Smooth muscle cell (in vitro differentiated cells): ENCODE results near the gene RGS7. TPM values are rescaled to one million over a fixed set of nuclear protein-coding genes. Genes with fewer than 3 reads are reported as not detected.

Source experiments
- DNase-seq: peaks from one replicate; lab custom pipeline; 2025; ENCODE audit not compliant: unreplicated experiment; lab: John Stamatoyannopoulos, UW
- H2AFZ ChIP-seq: fragments of 200-600 bp; sonication (generic); 2 replicates; pipeline ENCODE4 v1.6.0; 2016; ENCODE audit warnings: antibody characterized with exemption, low read depth, mild to moderate bottlenecking
- H3F3A ChIP-seq: fragments of 200-600 bp; sonication (generic); 2 replicates; pipeline ENCODE4 v1.6.0; 2017; ENCODE audit warnings: antibody characterized with exemption, low read depth
- H3K27ac ChIP-seq: fragments of 200-600 bp; sonication (generic); 2 replicates; pipeline ENCODE4 v1.5.1; 2016; ENCODE audit warnings: low read depth, mild to moderate bottlenecking
- H3K27me3 ChIP-seq: fragments of 200-600 bp; sonication (generic); 2 replicates; pipeline ENCODE4 v1.6.1; 2016; ENCODE audit warnings: low read depth, mild to moderate bottlenecking
- H3K36me3 ChIP-seq: fragments of 200-600 bp; sonication (generic); 2 replicates; pipeline ENCODE4 v1.5.1; 2016; ENCODE audit warnings: low read depth
- H3K4me1 ChIP-seq: fragments of 200-600 bp; sonication (generic); 2 replicates; pipeline ENCODE4 v1.5.1; 2016; ENCODE audit warnings: low read depth
- H3K4me2 ChIP-seq: fragments of 200-600 bp; sonication (generic); 2 replicates; pipeline ENCODE4 v1.6.0; 2016; ENCODE audit warnings: mild to moderate bottlenecking
- H3K4me3 ChIP-seq: fragments of 200-600 bp; sonication (generic); 2 replicates; pipeline ENCODE4 v1.5.1; 2016; ENCODE audit warnings: mild to moderate bottlenecking
- H3K79me2 ChIP-seq: fragments of 200-600 bp; sonication (generic); 2 replicates; pipeline ENCODE4 v1.6.0; 2016; ENCODE audit warnings: low read depth, mild to moderate bottlenecking
- H3K9ac ChIP-seq: fragments of 200-600 bp; sonication (generic); 2 replicates; pipeline ENCODE4 v1.6.0; 2016; ENCODE audit warnings: low read depth
- H3K9me3 ChIP-seq: fragments of 200-600 bp; sonication (generic); replicated peaks from 2 replicates; pipeline ENCODE4 v1.5.1; 2016; ENCODE audit warnings: low read depth
- H4K20me1 ChIP-seq: fragments of 200-600 bp; sonication (generic); 2 replicates; pipeline ENCODE4 v1.6.0; 2016; ENCODE audit warnings: low read depth
- CTCF ChIP-seq: fragments of 200-600 bp; sonication (generic); IDR thresholded peaks from 2 replicates; pipeline ENCODE4 v1.5.1; 2017; ENCODE audit warnings: borderline replicate concordance, mild to moderate bottlenecking, antibody characterized with exemption; ENCODE audit not compliant: insufficient read depth, poor library complexity, severe bottlenecking
- WGBS: methylation state at CpG from one replicate; pipeline ENCODE4 v1.1.7; 2016; ENCODE audit warnings: low lambda C conversion rate; 5-methylcytosine and 5-hydroxymethylcytosine counted together
- polyA plus RNA-seq: library from polyadenylated mRNA; unstranded; fragments of >200 nt; fragmentation: Nextera tagmentation; extraction: Ambion mirVana; gene quantifications from 2 replicates; pipeline ENCODE4 v1.2.1, GENCODE V29; 2016
- total RNA-seq: library from RNA; depleted of rRNA; stranded (reverse); fragments of >200 nt; gene quantifications from 2 replicates; pipeline ENCODE4 v1.2.3, GENCODE V29; 2014

The RGS7 gene
- total and polyA plus RNA-seq, 2 experiments from 2014 or later, result 0.16 TPM; not detected in 1

DNA sequence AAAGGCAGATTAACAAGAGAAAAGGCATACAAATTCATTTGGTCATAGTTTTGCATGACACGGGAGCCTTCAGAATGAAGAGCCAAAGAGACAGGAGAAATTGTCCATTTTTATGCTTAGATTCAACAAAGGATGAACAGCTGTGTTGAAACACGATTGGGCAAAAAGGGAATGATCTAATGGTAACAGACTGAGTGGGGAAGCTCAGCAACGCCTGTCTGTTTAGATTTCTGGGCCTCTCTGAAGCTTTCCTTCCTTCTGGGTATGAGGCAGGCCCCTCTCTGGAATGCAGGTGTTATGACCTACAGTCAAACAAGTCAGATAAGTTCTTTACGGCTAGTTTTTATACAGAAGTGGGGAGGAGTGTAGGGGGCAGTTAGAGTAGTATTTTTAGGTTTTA lies 154.6 kb downstream of the RGS7 start:
- TF ChIP-seq CTCF, result no peak
- H3K4me1 ChIP-seq, result no peaks in the 10 kb centered on the region
- H3K9ac ChIP-seq, result no peak overlapping the region
- no peak for DNase-seq
- no peaks in the 10 kb centered on the region for H3K27me3 ChIP-seq
- no peak overlapping the region for H3K4me3 ChIP-seq
- no peak overlapping the region for H3K4me2 ChIP-seq
- no peaks in the 10 kb centered on the region for H3K79me2 ChIP-seq
- no peak overlapping the region for H3K27ac ChIP-seq
- no peaks in the 10 kb centered on the region for H3K9me3 ChIP-seq
- no peaks in the 10 kb centered on the region for H3F3A ChIP-seq
- 33% methylated on average over 4 of the region's 4 CpGs for WGBS
- H4K20me1 ChIP-seq, result no peaks in the 10 kb centered on the region
- no peak overlapping the region for H2AFZ ChIP-seq
- no peaks in the 10 kb centered on the region for H3K36me3 ChIP-seq

GRCh38 chr1:241186716-241187115 lies 170.3 kb downstream of the RGS7 start:
- H4K20me1 ChIP-seq, result no peaks in the 10 kb centered on the region
- H3K4me3 ChIP-seq, result no peak overlapping the region
- no peaks in the 10 kb centered on the region for H3F3A ChIP-seq
- no peak for TF ChIP-seq CTCF
- H3K4me2 ChIP-seq, result no peak overlapping the region
- no peak for DNase-seq
- no peaks in the 10 kb centered on the region for H3K27me3 ChIP-seq
- H3K9me3 ChIP-seq, result no peaks in the 10 kb centered on the region
- no peak overlapping the region for H3K27ac ChIP-seq
- no peaks in the 10 kb centered on the region for H3K79me2 ChIP-seq
- no peak overlapping the region for H2AFZ ChIP-seq
- WGBS, result 92% methylated on average over 8 of the region's 8 CpGs
- H3K4me1 ChIP-seq, result no peaks in the 10 kb centered on the region
- H3K9ac ChIP-seq, result no peak overlapping the region
- H3K36me3 ChIP-seq, result no peaks in the 10 kb centered on the region

GRCh38 chr1:241181971-241182370 lies 175.0 kb downstream of the RGS7 start:
- H3F3A ChIP-seq, result no peaks in the 10 kb centered on the region
- no peaks in the 10 kb centered on the region for H3K27me3 ChIP-seq
- no peak overlapping the region for H3K4me3 ChIP-seq
- no peaks in the 10 kb centered on the region for H3K9me3 ChIP-seq
- WGBS, result 94% methylated on average over 5 of the region's 5 CpGs
- no peak overlapping the region for H3K9ac ChIP-seq
- H3K79me2 ChIP-seq, result no peaks in the 10 kb centered on the region
- TF ChIP-seq CTCF, result no peak
- no peak for DNase-seq
- H3K27ac ChIP-seq, result no peak overlapping the region
- H2AFZ ChIP-seq, result no peak overlapping the region
- no peaks in the 10 kb centered on the region for H4K20me1 ChIP-seq
- H3K36me3 ChIP-seq, result no peaks in the 10 kb centered on the region
- no peak overlapping the region for H3K4me2 ChIP-seq
- no peaks in the 10 kb centered on the region for H3K4me1 ChIP-seq

DNA sequence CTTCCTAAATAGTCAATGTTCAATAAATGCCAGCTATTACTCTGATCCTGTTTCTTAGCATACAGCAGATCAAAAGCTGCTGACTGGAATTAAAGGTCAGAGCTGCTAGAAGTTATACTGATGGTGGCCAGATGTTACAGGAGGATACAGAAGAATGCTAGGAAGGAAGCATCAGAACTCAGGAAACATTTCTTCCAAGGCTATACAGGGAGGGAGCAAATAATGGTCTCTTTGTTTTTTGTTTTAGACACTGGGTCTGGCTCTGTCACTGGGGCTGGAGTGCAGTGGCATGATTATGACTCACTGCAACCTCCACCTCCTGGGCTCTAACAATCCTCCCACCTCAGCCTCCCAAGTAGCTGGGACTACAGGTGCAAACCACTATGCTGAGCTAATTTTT lies 175.5 kb downstream of the RGS7 start:
- Histone ChIP-seq H3K36me3 (no peaks in the 10 kb centered on the region), H2AFZ (no peak overlapping the region), H3K9me3 (no peaks in the 10 kb centered on the region), H4K20me1 (no peaks in the 10 kb centered on the region), H3K4me3 (no peak overlapping the region), H3F3A (no peaks in the 10 kb centered on the region), H3K27ac (no peak overlapping the region), H3K4me2 (no peak overlapping the region), H3K4me1 (no peaks in the 10 kb centered on the region), H3K27me3 (no peaks in the 10 kb centered on the region), H3K9ac (no peak overlapping the region), H3K79me2 (no peaks in the 10 kb centered on the region)
- TF ChIP-seq CTCF, result no peak
- no peak for DNase-seq
